ENCODE results near the gene SLC4A1AP.
A peak's percentile ranks its signal among the peaks of the same experiment; 100 is the strongest.
"Not testable (repeated sequence)": the region's sequence is repeated elsewhere in the genome, so short reads cannot be mapped to it uniquely, and the experiment has no call there.

Gene SLC4A1AP

GRCh38 chr2:27672723-27673486, 9.2 kb downstream of the SLC4A1AP start:
- Mint-ChIP-seq H3K27me3 (no peaks in the 10 kb centered on the region), H3K36me3 (peaks cover 21% of the 10 kb centered on the region), H3K27ac (no peak overlapping the region), H3K9me3 (no peaks in the 10 kb centered on the region), H3K4me1 (peaks cover 23% of the 10 kb centered on the region), H3K4me3 (no peak overlapping the region)

GRCh38 chr2:27680571-27680970, 16.9 kb downstream of the SLC4A1AP start:
- no peak overlapping the region for H3K27ac Mint-ChIP-seq
- no peaks in the 10 kb centered on the region for H3K27me3 Mint-ChIP-seq
- peaks cover 36% of the 10 kb centered on the region for H3K4me1 Mint-ChIP-seq
- H3K4me3 Mint-ChIP-seq, result no peak overlapping the region
- peaks cover 13% of the 10 kb centered on the region for H3K36me3 Mint-ChIP-seq
- H3K9me3 Mint-ChIP-seq, result no peaks in the 10 kb centered on the region

GRCh38 chr2:27681841-27682240, 18.2 kb downstream of the SLC4A1AP start:
- H3K4me3 Mint-ChIP-seq, result peak overlapping the region; percentile 33
- H3K4me1 Mint-ChIP-seq, result peaks cover 36% of the 10 kb centered on the region
- peak overlapping the region; percentile 81 for H3K27ac Mint-ChIP-seq
- H3K27me3 Mint-ChIP-seq, result no peaks in the 10 kb centered on the region
- peaks cover 12% of the 10 kb centered on the region for H3K36me3 Mint-ChIP-seq
- H3K9me3 Mint-ChIP-seq, result no peaks in the 10 kb centered on the region

DNA sequence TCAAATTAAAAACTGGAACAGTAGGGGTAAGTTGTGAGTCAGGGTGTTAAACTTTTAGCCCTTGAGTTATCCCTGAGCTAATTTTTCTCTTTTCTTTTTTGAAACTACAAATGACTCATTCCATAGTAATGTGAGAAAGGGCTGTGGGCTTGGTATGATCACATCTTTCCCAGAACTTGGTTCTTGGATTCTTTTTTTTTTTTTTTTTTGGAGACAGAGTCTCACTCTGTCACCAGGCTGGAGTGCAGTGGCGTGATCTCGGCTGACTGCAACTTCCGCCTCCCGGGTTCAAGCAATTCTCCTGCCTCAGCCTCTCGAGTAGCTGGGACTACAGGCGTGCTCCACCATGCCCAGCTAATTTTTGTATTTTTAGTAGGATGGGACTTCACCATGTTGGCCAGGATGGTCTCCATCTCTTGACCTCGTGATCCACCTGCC, 18.7 kb downstream of the SLC4A1AP start:
- peak overlapping the region; percentile 81 for H3K27ac Mint-ChIP-seq
- H3K36me3 Mint-ChIP-seq, result peaks cover 12% of the 10 kb centered on the region
- H3K27me3 Mint-ChIP-seq, H3K9me3 Mint-ChIP-seq: not testable (repeated sequence)
- H3K4me3 Mint-ChIP-seq, result peak overlapping the region; percentile 33
- peaks cover 36% of the 10 kb centered on the region for H3K4me1 Mint-ChIP-seq

- no peaks in the 10 kb centered on the region for H3K9me3 Mint-ChIP-seq
- H3K4me3 Mint-ChIP-seq, result no peak overlapping the region
- peaks cover 12% of the 10 kb centered on the region for H3K36me3 Mint-ChIP-seq
- no peaks in the 10 kb centered on the region for H3K27me3 Mint-ChIP-seq
- peak overlapping the region; percentile 87 for H3K27ac Mint-ChIP-seq
- H3K4me1 Mint-ChIP-seq, result peaks cover 36% of the 10 kb centered on the region
Observed at GRCh38 chr2:27683390-27684071, 19.8 kb downstream of the SLC4A1AP start.

DNA sequence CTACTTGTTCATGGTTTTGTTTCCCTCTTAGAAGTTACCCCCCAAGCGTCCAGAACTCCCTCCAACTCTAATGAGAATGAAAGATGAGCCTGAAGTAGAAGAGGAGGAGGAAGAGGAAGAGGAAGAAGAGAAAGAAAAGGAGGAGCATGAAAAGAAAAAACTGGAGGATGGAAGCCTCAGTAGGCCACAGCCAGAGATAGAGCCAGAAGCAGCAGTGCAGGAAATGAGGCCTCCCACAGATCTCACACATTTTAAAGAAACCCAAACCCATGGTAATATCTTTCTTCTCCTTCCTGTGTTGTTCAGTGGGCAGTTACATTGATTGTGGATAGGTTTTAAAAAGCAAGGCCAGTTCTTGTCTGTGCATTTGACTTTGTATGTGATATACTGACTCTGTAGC, 21.3 kb downstream of the SLC4A1AP start:
- H3K27me3 Mint-ChIP-seq, H3K4me3 Mint-ChIP-seq, H3K27ac Mint-ChIP-seq, H3K9me3 Mint-ChIP-seq: not testable (repeated sequence)
- H3K36me3 Mint-ChIP-seq, result peaks cover 12% of the 10 kb centered on the region
- peaks cover 36% of the 10 kb centered on the region for H3K4me1 Mint-ChIP-seq

DNA sequence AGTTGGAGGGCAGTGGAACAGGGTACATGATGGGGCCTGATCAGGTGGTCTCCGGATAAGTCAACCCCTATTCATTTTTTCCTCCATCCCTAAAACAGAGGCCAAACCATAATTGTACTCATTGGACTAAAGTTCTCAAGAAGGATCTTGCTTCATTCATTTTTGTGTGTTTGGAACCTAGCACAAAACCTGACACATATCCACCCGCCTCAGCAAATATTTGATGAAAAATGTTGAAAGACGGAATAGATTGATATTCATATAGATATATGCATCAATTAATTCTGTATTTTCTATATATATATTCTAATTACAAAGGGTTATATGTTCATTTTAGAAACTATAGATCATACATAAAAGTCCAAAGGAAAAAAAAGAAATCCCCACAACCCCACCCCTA, 21.9 kb downstream of the SLC4A1AP start:
- Mint-ChIP-seq H3K36me3 (peaks cover 12% of the 10 kb centered on the region), H3K4me3 (no peak overlapping the region), H3K9me3 (no peaks in the 10 kb centered on the region), H3K27me3 (no peaks in the 10 kb centered on the region), H3K27ac (no peak overlapping the region), H3K4me1 (peaks cover 36% of the 10 kb centered on the region)

DNA sequence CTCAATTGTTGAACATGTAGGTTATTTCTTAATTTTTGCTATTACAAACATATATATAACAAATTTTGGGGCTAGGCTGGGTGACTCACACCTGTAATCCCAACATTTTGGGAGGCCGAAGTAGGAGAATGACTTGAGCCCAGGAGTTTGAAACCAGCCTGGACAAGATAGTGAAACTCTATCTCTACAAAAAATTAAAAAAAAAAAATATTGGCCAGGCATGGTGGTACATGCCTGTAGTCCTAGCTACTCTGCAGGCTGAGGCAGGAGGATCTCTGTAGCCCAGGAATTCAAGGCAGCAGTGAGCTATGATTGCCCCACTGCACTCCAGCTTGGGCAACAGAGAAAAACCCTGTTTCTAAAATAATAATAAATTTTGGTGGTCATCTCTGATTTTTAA, 23.5 kb downstream of the SLC4A1AP start:
- Mint-ChIP-seq H3K27me3 (no peaks in the 10 kb centered on the region), H3K36me3 (peaks cover 11% of the 10 kb centered on the region), H3K4me1 (peaks cover 30% of the 10 kb centered on the region)

DNA sequence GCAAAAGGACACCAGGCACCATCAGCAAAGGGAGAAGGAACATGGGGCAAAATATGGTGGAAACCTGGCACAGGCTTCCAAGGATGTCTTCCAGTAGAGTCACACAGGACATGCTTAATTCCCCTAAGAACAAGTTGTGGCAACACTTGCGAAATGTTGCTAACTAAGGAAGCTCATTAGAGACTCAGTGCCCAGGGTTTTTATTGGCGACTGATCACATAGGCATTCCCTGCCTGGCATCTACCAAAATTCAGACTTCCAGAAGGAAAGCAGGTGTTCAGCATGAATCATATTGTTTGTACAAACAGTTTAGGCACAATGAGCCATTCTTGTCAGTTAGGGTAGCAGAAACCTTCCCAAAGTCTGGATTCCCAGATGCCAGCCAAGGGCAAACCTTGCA, 25.7 kb downstream of the SLC4A1AP start:
- Mint-ChIP-seq H3K36me3 (peaks cover 10% of the 10 kb centered on the region), H3K4me1 (peaks cover 17% of the 10 kb centered on the region), H3K4me3 (no peak overlapping the region), H3K27ac (no peak overlapping the region), H3K9me3 (no peaks in the 10 kb centered on the region), H3K27me3 (no peaks in the 10 kb centered on the region)

More for the DNA sequence above, 23.5 kb downstream of the SLC4A1AP start:
- Mint-ChIP-seq H3K27ac (no peak overlapping the region), H3K4me3 (no peak overlapping the region), H3K9me3 (no peaks in the 10 kb centered on the region)

DNA sequence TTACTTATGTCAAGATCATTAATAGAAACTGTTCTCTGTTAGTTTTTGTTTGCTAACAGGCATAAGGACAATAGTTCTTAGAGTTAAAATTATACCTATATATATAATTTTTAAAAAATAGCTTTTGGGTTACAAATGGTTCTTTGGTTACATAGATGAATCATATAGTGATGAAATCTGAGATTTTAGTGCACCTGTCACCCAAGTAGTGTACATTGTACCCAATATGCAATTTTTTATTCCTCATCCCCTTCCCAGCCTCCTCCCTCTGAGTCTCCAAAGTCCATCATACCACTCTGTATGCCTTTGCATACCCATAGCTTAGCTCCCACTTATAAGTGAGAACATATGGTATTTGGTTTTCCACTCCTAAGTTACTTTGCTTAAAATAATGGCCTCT, 26.4 kb downstream of the SLC4A1AP start:
- Mint-ChIP-seq H3K4me1 (peaks cover 10% of the 10 kb centered on the region), H3K4me3 (no peak overlapping the region), H3K27ac (no peak overlapping the region), H3K36me3 (peaks cover 8% of the 10 kb centered on the region), H3K27me3 (no peaks in the 10 kb centered on the region), H3K9me3 (no peaks in the 10 kb centered on the region)

GRCh38 chr2:27697660-27698059, 34.0 kb downstream of the SLC4A1AP start:
- no peak overlapping the region for H3K4me3 Mint-ChIP-seq
- no peaks in the 10 kb centered on the region for H3K4me1 Mint-ChIP-seq
- H3K9me3 Mint-ChIP-seq, result no peaks in the 10 kb centered on the region
- no peaks in the 10 kb centered on the region for H3K27me3 Mint-ChIP-seq
- peaks cover 8% of the 10 kb centered on the region for H3K36me3 Mint-ChIP-seq
- H3K27ac Mint-ChIP-seq, result no peak overlapping the region

DNA sequence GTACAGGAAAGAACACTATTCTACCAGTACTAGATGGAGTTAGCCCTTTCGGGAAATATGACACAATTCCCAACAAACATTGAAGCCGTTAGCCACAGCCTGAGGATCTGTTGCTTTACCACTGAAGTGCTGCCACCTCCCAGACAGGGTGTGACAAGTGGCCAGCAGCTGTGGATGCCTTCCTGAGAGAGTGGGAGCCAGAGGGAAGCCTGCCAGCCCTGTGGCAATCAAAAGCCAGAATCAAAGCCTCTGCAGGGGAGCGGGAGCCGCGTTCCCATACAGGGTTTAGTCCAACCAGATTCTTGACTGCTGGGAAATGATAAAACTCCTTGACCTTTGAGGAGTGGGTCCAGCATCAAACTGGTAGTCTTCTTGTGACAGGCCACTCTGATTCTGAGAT, 38.0 kb downstream of the SLC4A1AP start:
- Mint-ChIP-seq H3K9me3 (no peaks in the 10 kb centered on the region), H3K4me1 (peaks cover 10% of the 10 kb centered on the region), H3K27ac (no peak overlapping the region), H3K27me3 (no peaks in the 10 kb centered on the region), H3K36me3 (peaks cover 4% of the 10 kb centered on the region), H3K4me3 (no peak overlapping the region)

DNA sequence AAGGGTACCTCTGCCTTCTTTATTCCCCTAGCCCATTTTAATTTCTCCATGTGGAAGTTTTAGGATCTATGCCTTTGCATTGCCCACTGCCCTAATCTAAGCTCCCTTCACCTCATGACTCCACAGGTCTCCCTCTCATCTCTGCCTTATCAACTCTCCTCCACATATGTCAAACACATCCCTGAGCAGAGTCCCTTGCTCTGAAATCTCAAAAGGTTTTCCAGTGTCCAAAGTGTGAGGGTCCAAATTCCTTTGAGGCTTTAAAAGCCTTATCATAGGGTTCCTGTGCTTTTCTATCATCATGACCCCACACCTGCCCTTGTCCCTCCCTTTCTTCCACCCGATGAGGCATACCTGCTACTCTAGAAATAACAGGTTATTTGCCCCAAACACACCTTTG, 38.6 kb downstream of the SLC4A1AP start:
- Mint-ChIP-seq H3K4me1 (peaks cover 10% of the 10 kb centered on the region), H3K27ac (peak overlapping the region; percentile 6), H3K36me3 (peaks cover 4% of the 10 kb centered on the region), H3K9me3 (no peaks in the 10 kb centered on the region), H3K4me3 (no peak overlapping the region), H3K27me3 (no peaks in the 10 kb centered on the region)

GRCh38 chr2:27703638-27704341, 40.1 kb downstream of the SLC4A1AP start:
- H3K36me3 Mint-ChIP-seq, result no peaks in the 10 kb centered on the region
- H3K27ac Mint-ChIP-seq, result no peak overlapping the region
- H3K4me1 Mint-ChIP-seq, result peaks cover 10% of the 10 kb centered on the region
- H3K4me3 Mint-ChIP-seq, result no peak overlapping the region
- no peaks in the 10 kb centered on the region for H3K9me3 Mint-ChIP-seq
- no peaks in the 10 kb centered on the region for H3K27me3 Mint-ChIP-seq

GRCh38 chr2:27704342-27704876, 40.7 kb downstream of the SLC4A1AP start:
- peaks cover 10% of the 10 kb centered on the region for H3K4me1 Mint-ChIP-seq
- no peaks in the 10 kb centered on the region for H3K36me3 Mint-ChIP-seq
- H3K9me3 Mint-ChIP-seq, result no peaks in the 10 kb centered on the region
- no peaks in the 10 kb centered on the region for H3K27me3 Mint-ChIP-seq
- H3K27ac Mint-ChIP-seq, result no peak overlapping the region
- H3K4me3 Mint-ChIP-seq, result no peak overlapping the region

All from activated naive CD4-positive, alpha-beta T cell treated with anti-CD3 and anti-CD28 coated beads, Interleukin-2, amount 50 U/mL, for 24 hours (primary cell).